OCI-M2 (cell line): ENCODE results near the gene PTPRT.

Source experiments
- DNase-seq: peaks from one replicate; lab custom pipeline; 2025; ENCODE audit not compliant: unreplicated experiment; lab: John Stamatoyannopoulos, UW

The PTPRT gene

GRCh38 chr20:42492290-42492689 lies 697.4 kb downstream of the PTPRT start:
- no peak for DNase-seq

- no peak for DNase-seq
Observed at GRCh38 chr20:42485556-42485955, 704.1 kb downstream of the PTPRT start.

DNA sequence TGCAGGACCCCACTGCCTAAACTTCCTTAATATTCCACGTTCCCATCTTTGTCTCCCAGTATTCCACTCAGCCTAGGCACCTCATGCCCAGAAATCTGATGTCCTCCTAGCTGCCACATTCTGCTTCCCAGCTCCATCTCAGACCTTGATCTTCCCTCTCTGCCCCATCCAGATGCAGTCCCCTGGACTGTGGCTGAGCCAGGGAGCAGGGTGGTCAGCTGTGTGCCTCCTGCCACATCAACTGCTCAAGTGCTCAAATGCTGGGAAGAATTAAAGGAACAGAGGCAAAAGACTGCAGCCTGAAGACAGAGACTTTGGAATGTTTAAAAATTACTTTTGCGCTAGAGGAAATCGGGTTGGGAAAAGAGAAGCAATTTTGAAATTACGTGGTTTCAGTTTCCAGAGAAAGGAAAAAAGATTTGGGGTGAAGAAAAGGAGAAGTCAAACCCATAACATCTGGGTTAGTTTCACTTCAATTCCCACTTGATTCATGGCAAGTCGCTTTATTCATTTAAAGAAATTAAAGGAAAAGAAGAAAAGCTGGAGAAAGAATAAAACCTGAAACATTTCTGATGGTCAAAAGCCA lies 704.8 kb downstream of the PTPRT start:
- no peak for DNase-seq

GRCh38 chr20:42484335-42484734 lies 705.4 kb downstream of the PTPRT start:
- DNase-seq: no peak

GRCh38 chr20:42483730-42484303 lies 705.9 kb downstream of the PTPRT start:
- DNase-seq: no peak

DNA sequence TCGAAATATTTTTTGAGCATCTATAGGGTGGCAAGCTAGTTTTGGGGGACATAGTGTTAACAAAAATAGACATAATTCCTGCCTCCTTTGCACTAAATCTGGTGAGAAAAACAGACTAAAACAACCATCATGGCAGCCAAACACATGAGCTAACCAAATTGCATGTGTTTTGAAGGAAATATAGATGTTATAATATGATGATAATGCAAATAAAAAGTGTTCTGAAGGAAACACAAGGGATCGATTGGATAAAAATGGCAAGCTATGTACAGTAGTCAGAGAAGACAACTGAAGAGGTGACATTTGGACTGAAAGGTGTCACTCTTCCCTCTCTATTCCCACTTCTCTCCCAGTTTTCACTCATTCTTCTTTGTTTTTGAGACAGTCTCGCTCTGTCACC lies 706.9 kb downstream of the PTPRT start:
- DNase-seq: no peak

GRCh38 chr20:42475773-42476172 lies 713.9 kb downstream of the PTPRT start:
- DNase-seq: no peak

DNA sequence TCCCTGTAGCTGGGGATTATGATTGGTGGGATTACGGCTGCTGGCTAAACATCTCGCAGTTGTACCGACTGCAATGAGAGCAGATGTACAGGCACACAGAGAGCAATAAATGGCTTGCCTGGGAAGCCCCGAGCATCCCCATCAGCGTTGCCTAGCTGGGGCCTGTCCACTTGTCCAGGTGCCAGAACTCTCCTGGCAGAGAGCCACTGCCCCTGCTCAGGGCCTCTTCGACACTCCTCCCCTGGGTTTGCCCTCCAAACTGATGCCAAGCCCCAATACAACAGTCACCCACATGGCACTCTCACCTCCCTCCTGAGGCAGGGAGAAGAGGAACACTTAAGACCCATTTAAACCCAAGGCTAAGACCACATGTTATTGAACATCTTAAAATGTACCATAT lies 715.1 kb downstream of the PTPRT start:
- no peak for DNase-seq

- DNase-seq: no peak
Observed at GRCh38 chr20:42472198-42472597, 717.5 kb downstream of the PTPRT start.

DNA sequence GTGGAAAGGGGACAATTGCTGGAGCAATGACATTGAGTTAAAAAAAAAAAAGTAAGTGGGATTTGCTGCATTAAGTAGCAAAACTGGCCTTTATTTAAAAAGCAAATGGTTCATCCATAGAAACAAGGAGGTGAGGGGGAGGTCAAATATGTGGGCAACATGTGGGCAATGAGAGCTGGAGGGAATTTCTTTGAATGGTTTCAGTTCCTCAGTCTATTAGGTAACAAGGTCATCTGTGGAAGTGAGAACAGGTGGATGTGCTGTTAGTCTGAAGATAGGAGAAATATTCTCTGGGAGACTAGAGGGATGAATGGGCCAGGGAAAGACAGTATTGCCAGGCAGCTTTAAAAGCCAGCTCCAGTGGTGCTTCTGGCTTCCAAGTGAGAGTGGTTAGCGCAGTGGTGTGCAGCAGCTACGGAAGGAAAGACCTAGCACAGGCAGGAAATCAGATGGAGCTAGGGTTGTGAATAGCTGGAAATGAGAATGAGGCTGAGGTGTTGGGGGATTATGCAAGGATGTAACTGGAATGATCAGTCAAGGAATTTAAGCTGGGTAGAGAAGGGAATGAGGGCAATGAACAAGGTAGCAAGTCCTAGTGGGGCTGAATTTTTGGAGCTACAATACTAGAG lies 727.6 kb downstream of the PTPRT start:
- no peak for DNase-seq

DNA sequence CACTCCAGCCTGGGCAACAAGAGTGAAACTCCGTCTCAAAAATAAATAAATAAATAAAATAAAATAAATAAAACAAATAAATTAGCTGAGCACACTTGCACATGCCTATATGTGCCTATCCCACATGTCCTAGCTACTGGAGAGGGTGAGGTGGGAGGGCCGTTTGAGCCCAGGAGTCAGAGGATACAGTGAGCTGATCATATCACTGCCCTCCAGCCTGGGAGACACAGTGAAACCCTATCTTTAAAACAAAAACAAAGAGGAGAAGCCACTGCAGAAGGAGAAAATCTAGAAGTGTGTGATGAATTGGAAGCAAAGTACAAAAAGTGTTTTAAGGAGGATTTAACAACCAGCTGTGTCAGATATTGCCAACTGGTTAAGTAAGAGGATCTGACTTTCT lies 728.4 kb downstream of the PTPRT start:
- DNase-seq: no peak

DNA sequence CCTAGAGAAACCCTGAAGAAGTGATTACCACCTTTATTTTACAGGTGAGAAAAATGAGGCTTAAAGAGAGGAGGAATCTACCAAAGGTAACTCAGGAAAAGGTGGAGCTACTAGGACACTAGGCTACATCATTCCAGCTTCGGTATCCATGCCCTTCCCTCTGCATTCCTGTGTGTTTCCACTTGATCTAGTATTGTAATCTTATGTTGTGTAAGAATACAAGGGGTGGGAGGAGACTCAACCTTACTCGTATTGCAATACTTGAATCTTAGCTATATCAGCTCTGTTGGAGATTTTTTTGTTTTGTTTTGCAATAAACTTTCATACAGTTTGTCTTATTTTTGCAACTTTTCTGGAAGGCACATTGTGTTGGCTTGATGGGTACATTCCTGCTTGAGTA lies 742.4 kb downstream of the PTPRT start:
- no peak for DNase-seq

- DNase-seq: no peak
Observed at GRCh38 chr20:42444799-42445198, 744.9 kb downstream of the PTPRT start.

GRCh38 chr20:42443200-42443599 lies 746.5 kb downstream of the PTPRT start:
- no peak for DNase-seq

GRCh38 chr20:42442716-42443115 lies 747.0 kb downstream of the PTPRT start:
- no peak for DNase-seq

DNA sequence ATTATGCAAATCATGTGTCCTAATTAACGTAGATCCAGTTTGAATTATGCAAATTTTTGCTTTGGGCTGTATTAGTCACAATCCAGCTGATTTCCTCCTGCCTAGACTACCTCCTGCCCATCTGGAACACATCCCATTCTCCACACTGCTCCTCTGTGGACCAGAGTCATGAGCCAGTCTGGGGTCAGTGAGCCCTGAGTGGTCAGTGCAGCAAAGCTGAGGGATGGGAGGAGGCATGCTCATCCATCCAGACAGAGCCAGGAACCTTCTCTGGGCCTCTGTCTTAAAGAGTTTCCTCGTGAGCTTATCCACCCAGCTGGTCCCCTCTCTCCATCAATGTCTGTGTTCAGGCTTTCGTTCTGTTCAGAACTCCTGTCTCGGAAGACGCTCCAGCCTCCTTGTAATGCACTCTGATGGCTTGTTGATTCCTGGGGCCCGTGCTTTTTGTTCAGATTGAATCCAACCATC lies 747.8 kb downstream of the PTPRT start:
- DNase-seq: no peak

DNA sequence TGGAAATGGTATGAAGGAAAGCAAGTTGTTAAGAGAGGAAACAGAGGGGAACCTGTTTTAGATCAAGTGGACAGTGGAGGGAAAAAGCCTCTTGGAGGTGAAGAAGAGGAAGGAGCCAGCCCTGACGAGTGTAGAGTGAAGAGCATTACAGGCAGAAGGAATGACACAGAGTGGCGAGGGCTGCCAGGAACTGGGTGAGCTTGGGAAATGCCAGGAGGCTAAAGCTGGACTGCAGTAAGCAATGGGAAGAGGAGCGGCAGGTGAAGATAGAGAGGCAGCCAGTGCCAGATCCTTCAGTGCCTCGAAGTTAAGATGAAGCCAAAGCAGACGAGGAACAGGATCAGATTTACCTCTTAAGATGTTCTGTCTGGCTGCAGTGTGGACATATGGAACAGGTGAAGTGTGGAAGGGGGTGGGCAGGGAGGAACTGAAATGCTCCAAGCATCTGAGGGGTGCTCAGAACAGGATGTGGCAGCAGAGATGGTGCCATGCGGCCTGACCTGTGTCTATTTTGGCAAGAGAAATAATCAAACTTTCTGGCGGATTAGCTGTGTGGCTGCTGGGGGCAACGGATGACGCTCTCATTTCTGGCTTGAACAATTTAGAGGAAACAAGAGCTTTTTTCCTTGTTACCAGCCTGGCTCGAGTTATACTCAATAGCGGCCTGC lies 748.4 kb downstream of the PTPRT start:
- DNase-seq: no peak

DNA sequence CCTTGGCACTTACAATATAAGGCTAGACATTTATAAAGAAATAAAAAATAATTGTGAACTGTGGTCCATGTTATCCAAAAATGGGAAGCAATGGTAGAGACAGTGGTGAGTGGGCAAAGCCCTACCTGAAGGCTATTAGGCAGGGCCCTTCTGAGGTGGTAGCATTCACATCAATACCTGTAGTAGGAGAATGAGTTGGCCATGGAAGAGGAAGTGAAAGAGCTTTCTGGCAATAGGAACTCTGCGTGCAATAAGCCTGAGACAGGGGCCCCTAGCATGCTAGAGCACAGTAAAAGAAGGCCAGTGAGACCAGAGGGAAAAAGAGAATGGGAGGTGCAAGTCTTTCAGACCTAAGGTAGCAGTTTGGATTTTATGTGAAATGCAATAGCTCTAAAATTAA lies 754.5 kb downstream of the PTPRT start:
- DNase-seq: no peak

- DNase-seq: no peak
Observed at GRCh38 chr20:42432496-42433334, 757.0 kb downstream of the PTPRT start.

DNA sequence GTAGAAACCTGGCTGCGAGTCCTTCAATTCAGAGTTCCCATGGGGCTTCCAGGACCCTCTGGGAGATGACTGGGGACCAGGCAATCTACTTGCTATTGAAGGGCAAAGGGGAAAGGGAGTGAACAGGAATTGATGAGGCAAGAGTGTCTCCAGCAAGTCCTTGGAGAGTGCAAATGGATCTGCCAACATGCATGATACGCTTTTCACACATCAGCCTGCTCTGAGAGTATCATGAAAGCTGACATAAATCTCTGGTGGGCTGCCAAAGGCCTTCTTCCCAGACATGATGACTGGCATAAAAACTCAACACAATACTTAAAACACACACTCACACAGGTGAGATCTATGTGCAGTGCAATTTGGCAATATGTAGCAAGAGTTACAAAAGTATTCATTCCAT lies 759.1 kb downstream of the PTPRT start:
- DNase-seq: no peak

DNA sequence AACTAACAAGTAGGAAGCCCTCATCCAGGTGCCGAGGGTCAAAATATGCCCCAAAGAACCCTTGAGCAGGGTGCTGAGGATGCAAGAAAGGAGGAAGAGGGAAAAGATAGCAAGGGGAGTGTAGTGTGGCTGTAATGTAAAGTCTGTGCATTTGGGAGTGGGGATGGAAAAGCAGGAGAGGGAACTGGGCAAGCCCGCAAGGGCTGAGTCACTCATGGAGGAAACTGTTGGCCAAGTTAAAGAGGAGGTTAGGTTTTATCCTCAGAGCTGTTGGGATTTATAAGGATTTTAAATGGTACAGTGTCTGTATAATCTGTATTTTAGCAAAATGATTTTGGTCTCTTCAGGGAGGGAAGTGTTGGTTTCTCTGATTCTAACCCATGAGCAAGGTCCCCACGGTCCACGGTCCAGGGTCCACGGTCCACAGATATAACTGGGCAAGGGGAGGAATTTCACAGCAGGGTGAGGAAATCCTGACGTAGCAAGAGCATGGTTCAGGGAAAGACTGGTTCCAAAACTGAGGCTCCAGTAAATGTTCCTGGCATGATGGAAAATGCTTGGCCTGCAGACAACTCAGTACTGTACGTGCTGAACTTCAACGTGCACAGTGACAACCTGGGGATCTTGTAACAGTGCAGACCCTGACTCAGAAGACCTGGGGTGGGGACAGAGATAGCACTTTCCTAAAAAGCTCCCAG lies 759.8 kb downstream of the PTPRT start:
- DNase-seq: no peak
